ENCODE measurements around the gene DPH5. TPM values are rescaled to one million over a fixed set of nuclear protein-coding genes. Genes with fewer than 3 reads are reported as not detected.
A peak's percentile ranks its signal among the peaks of the same experiment; 100 is the strongest.

Gene DPH5
- total and polyA plus RNA-seq, 10 of the 15 experiments (the other 5 are each of a cell fraction or from before 2014, with no cell fraction given), result 44.1 to 95.7 (median 66.4) TPM

GRCh38 chr1:101030881-101031280, 5.3 kb upstream of the DPH5 start:
- FAIRE-seq, result no peak
- in situ Hi-C loops (cut with MboI) (no loop called here), intact Hi-C loops (cut with micrococcal nuclease; ENCODE audit: unreplicated experiment) (no loop called here)
- no peak overlapping the region for H3K4me2 ChIP-seq (ENCODE audit: control insufficient read depth, insufficient read depth)
- no TSS peak for BruUV-seq (replicated peaks)
- SMC1A ChIA-PET (ENCODE audit: uncharacterized antibody, unreplicated experiment), result interaction anchor here (0.9 to 1.6 kb wide), 4 partner anchors 10 to 258 kb away, joined by 3 to 7 read pairs (median 4); no protein-coding TSS in a partner anchor
- 99% methylated on average over 4 of the region's 4 CpGs for WGBS (ENCODE audit: insufficient coverage, insufficient replicate concordance, low lambda C conversion rate, missing lambda C conversion rate)
- ATAC-seq, result no peak
- no peak overlapping the region for H3K4me3 ChIP-seq
- no peak overlapping the region for H3K27ac ChIP-seq (ENCODE audit: control insufficient read depth, insufficient read depth)
- H3K79me2 ChIP-seq (ENCODE audit: control insufficient read depth, insufficient read depth, low read length), result peaks cover 48% of the 10 kb centered on the region
- POLR2A ChIA-PET, result no interaction called here
- peaks cover 2% of the 10 kb centered on the region; the same call in 2 of the 3 replicates for H3K9me3 ChIP-seq (replicated peaks; ENCODE audit: control insufficient read depth, insufficient read depth, low read length)
- H4K20me1 ChIP-seq (ENCODE audit: control insufficient read depth, insufficient read depth), result no peaks in the 10 kb centered on the region
- H3K27me3 ChIP-seq (replicated peaks in 1 of 2; ENCODE audit: control insufficient read depth in 2 of 2, insufficient read depth in 2 of 2, low read length in 1 of 2), result no peaks in the 10 kb centered on the region
- H3K36me3 ChIP-seq (ENCODE audit: control insufficient read depth in 2 of 2, insufficient read depth in 2 of 2, low read length in 1 of 2), result no peaks in the 10 kb centered on the region
- no peak for DNase-seq (ENCODE audit: low read depth, low spot score)
- no peak overlapping the region for H2AFZ ChIP-seq (ENCODE audit: control insufficient read depth, low read depth, low read length)
- peaks cover 18% of the 10 kb centered on the region for H3K4me1 ChIP-seq (ENCODE audit: control insufficient read depth, insufficient read depth, low read length)
- TF ChIP-seq BCL3 (IDR thresholded peaks at IDR 0.05; ENCODE audit: borderline replicate concordance, insufficient read depth, low read depth, low read length, poor library complexity, severe bottlenecking), result no peak
- no peak for TF ChIP-seq CREM (IDR thresholded peaks at IDR 0.05; ENCODE audit: low read depth)
- TF ChIP-seq MYB (IDR thresholded peaks at IDR 0.05; ENCODE audit: borderline replicate concordance, low read depth, low read length), result no peak
- TF ChIP-seq SIN3A (IDR thresholded peaks at IDR 0.05; ENCODE audit: low read depth, low read length), result no peak
- TF ChIP-seq NFYB (IDR thresholded peaks at IDR 0.05; ENCODE audit: insufficient read depth, low read depth, low read length), result no peak
- RAD21 ChIA-PET (ENCODE audit: unreplicated experiment), result no interaction called here
- H3K9ac ChIP-seq (ENCODE audit: control insufficient read depth, insufficient read depth, low read length), result no peak overlapping the region
- CTCF ChIA-PET, result interaction anchor here (0.6 kb wide), 1 partner anchor 173 kb away, joined by 3 read pairs; no protein-coding TSS in a partner anchor

GRCh38 chr1:101029184-101029583, 3.6 kb upstream of the DPH5 start:
- Histone ChIP-seq H2AFZ (ENCODE audit: control insufficient read depth, low read depth, low read length) (0 out of 2 replicates have a peak overlapping the region, but pooled peaks have one; percentile 8), H3K9ac (ENCODE audit: control insufficient read depth, insufficient read depth, low read length) (no peak overlapping the region), H3K4me1 (ENCODE audit: control insufficient read depth, insufficient read depth, low read length) (peaks cover 18% of the 10 kb centered on the region), H3K4me3 (no peak overlapping the region), H3K27ac (ENCODE audit: control insufficient read depth, insufficient read depth) (peak overlapping the region; percentile 50; the same call in 1 of the 2 replicates), H3K4me2 (ENCODE audit: control insufficient read depth, insufficient read depth) (peak overlapping the region; percentile 87), H3K36me3 (ENCODE audit: control insufficient read depth in 2 of 2, insufficient read depth in 2 of 2, low read length in 1 of 2) (no peaks in the 10 kb centered on the region), H3K79me2 (ENCODE audit: control insufficient read depth, insufficient read depth, low read length) (peaks cover 60% of the 10 kb centered on the region), H3K27me3 (replicated peaks in 1 of 2; ENCODE audit: control insufficient read depth in 2 of 2, insufficient read depth in 2 of 2, low read length in 1 of 2) (no peaks in the 10 kb centered on the region), H3K9me3 (replicated peaks; ENCODE audit: control insufficient read depth, insufficient read depth, low read length) (peaks cover 2% of the 10 kb centered on the region; the same call in 2 of the 3 replicates), H4K20me1 (ENCODE audit: control insufficient read depth, insufficient read depth) (no peaks in the 10 kb centered on the region)
- ChIA-PET CTCF (interaction anchor here (1.0 to 1.6 kb wide), 5 partner anchors 15 to 259 kb away, joined by 3 to 7 read pairs (median 4); no protein-coding TSS in a partner anchor), SMC1A (ENCODE audit: uncharacterized antibody, unreplicated experiment) (interaction anchor here (0.8 to 2.7 kb wide), 5 partner anchors 8 to 409 kb away, joined by 3 to 7 read pairs (median 6); no protein-coding TSS in a partner anchor), POLR2A (no interaction called here), RAD21 (ENCODE audit: unreplicated experiment) (no interaction called here)
- no peak for FAIRE-seq
- intact Hi-C loops (cut with micrococcal nuclease; ENCODE audit: unreplicated experiment) (loop anchor here (5.0 kb wide), 3 partner anchors 93 to 208 kb away; partner anchors contain the start of gene S1PR1), in situ Hi-C loops (cut with MboI) (no loop called here)
- TF ChIP-seq SREBF2 (IDR thresholded peaks at IDR 0.05; ENCODE audit: low read length) (no peak), YY1 (IDR thresholded peaks at IDR 0.05; ENCODE audit: low read depth, low read length) (no peak), ZNF207 (IDR thresholded peaks at IDR 0.05; ENCODE audit: borderline replicate concordance) (no peak), RFX5 (IDR thresholded peaks at IDR 0.05; ENCODE audit: low read depth, low read length) (no peak), KAT2A (conservative IDR thresholded peaks at IDR 0.05; ENCODE audit: control insufficient read depth, low read depth, low read length) (no peak)
- no TSS peak for BruUV-seq (replicated peaks)
- no peak for ATAC-seq
- WGBS (ENCODE audit: insufficient coverage, insufficient replicate concordance, low lambda C conversion rate, missing lambda C conversion rate), result 35% methylated on average over 1 of the region's 1 CpG
- DNase-seq (ENCODE audit: low read depth, low spot score), result no peak

Measured in GM12878 (cell line).